K562 (cell line): ENCODE data around the gene TRIM47. TPM values are rescaled to one million over a fixed set of nuclear protein-coding genes. Genes with fewer than 3 reads are reported as not detected.

ENCODE experiments used
- ARNT ChIP-seq, 2 experiments: fragments of 450-650 bp; IDR thresholded peaks; 2 replicates each; pipeline ENCODE4 v1.6.1; 2016; ENCODE audit warnings: mild to moderate bottlenecking in 1 of 2
- ASH1L ChIP-seq: fragments of 450-650 bp; IDR thresholded peaks from 2 replicates; pipeline ENCODE4 v1.6.1; 2018; ENCODE audit warnings: borderline replicate concordance, mild to moderate bottlenecking, low read depth; ENCODE audit not compliant: partially characterized antibody
- ATF6 ChIP-seq: sonication (generic); formaldehyde crosslinking; IDR thresholded peaks from 2 replicates; pipeline ENCODE4 v1.4.0; 2020; ENCODE audit warnings: mild to moderate bottlenecking, missing genetic modification reagents
- ATF7 ChIP-seq: fragments of 450-650 bp; IDR thresholded peaks from 2 replicates; pipeline ENCODE4 v1.7.1; 2014; ENCODE audit warnings: mild to moderate bottlenecking, moderate library complexity
- CAMTA2 ChIP-seq: fragments of 250-450 bp; sonication (Bioruptor Pico); conservative IDR thresholded peaks from 2 replicates; pipeline ENCODE4 v1.5.1; 2022
- CBX3 ChIP-seq, 2 experiments: IDR thresholded peaks; 1 replicate in 1 of 2; 2 replicates in 1 of 2; pipeline ENCODE4 v1.6.1; 2012; ENCODE audit warnings: inconsistent platforms in 2 of 2, low read length in 2 of 2, borderline replicate concordance in 1 of 2, control low read depth in 1 of 2
- DEAF1 ChIP-seq: fragments of 450-650 bp; formaldehyde crosslinking; IDR thresholded peaks from 2 replicates; pipeline ENCODE4 v1.4.0; 2020; ENCODE audit warnings: mild to moderate bottlenecking, moderate library complexity
- ERF ChIP-seq: fragments of 450-650 bp; formaldehyde crosslinking; IDR thresholded peaks from 2 replicates; pipeline ENCODE4 v1.4.0; 2020; ENCODE audit warnings: mild to moderate bottlenecking, mixed read lengths
- FUS ChIP-seq: fragments of 200-400 bp; formaldehyde crosslinking; optimal IDR thresholded peaks from 2 replicates; pipeline ENCODE3; 2017; ENCODE audit warnings: low read depth, low read length
- GABPA ChIP-seq: fragments of 200-800 bp; sonication (Bioruptor generic); conservative IDR thresholded peaks from 2 replicates; pipeline ENCODE4 v1.6.1; 2016; ENCODE audit warnings: low read depth, missing genetic modification characterization, missing compliant biosample characterization
- GTF2F1 ChIP-seq: IDR thresholded peaks from 2 replicates; pipeline ENCODE4 v1.6.1; 2011; ENCODE audit warnings: low read depth, low read length, improper control_type of control experiment
- HNRNPL ChIP-seq: fragments of 200-400 bp; formaldehyde crosslinking; IDR thresholded peaks from 2 replicates; pipeline ENCODE4 v1.6.1; 2017; ENCODE audit warnings: low read depth, mild to moderate bottlenecking, low read length
- MBD2 ChIP-seq: sonication (generic); IDR thresholded peaks from 2 replicates; pipeline ENCODE4 v1.6.1; 2016; ENCODE audit warnings: low read depth, borderline replicate concordance
- NR2C1 ChIP-seq, 2 experiments: fragments of 450-650 bp; IDR thresholded peaks; 2 replicates each; pipeline ENCODE4 v1.6.1; 2017; ENCODE audit warnings: mild to moderate bottlenecking in 2 of 2, antibody characterized with exemption in 1 of 2, inconsistent platforms in 1 of 2, missing compliant biosample characterization in 1 of 2, missing genetic modification characterization in 1 of 2
- RCOR1 ChIP-seq, 2 experiments: IDR thresholded peaks; 2 replicates each; pipeline ENCODE4 v1.6.1; 2012; ENCODE audit warnings: low read depth in 2 of 2, low read length in 2 of 2, borderline replicate concordance in 1 of 2, improper control_type of control experiment in 1 of 2
- TCFL5 ChIP-seq: fragments of 250-450 bp; sonication (Bioruptor Pico); conservative IDR thresholded peaks from 2 replicates; pipeline ENCODE4 v1.6.1; 2021; ENCODE audit warnings: mild to moderate bottlenecking, moderate library complexity, matching md5 sums
- TEAD4 ChIP-seq, 2 experiments: sonication (generic) in 1 of 2; formaldehyde crosslinking in 1 of 2; IDR thresholded peaks; 2 replicates each; pipeline versions ENCODE4 v1.6.1 to v1.8.0; 2012 to 2022; ENCODE audit warnings: borderline replicate concordance in 1 of 2, inconsistent platforms in 1 of 2, low read length in 1 of 2, mild to moderate bottlenecking in 1 of 2, missing genetic modification reagents in 1 of 2
- TFE3 ChIP-seq: fragments of 450-650 bp; formaldehyde crosslinking; IDR thresholded peaks from 2 replicates; pipeline ENCODE4 v1.4.0; 2020; ENCODE audit warnings: mild to moderate bottlenecking, mixed read lengths
- ZC3H8 ChIP-seq: fragments of 450-650 bp; IDR thresholded peaks from 2 replicates; pipeline ENCODE4 v1.6.1; 2017
- ZNF507 ChIP-seq: conservative IDR thresholded peaks from 2 replicates; pipeline ENCODE4 v1.6.1; 2017; ENCODE audit warnings: missing genetic modification characterization, missing compliant biosample characterization
- ZNF512 ChIP-seq: IDR thresholded peaks from 2 replicates; pipeline ENCODE4 v1.6.1; 2016; ENCODE audit warnings: missing genetic modification characterization, missing compliant biosample characterization
- ZNF76 ChIP-seq: fragments of 250-450 bp; sonication (Bioruptor Pico); IDR thresholded peaks from 2 replicates; pipeline ENCODE4 v1.4.0; 2020; ENCODE audit warnings: mild to moderate bottlenecking, moderate library complexity, borderline replicate concordance
- polyA plus RNA-seq, 8 experiments: library from polyadenylated mRNA; depleted of rRNA in 4 of 8; stranded (reverse) in 5 of 8; unstranded in 3 of 8; fragments of >200 nt; fragmentation: Nextera tagmentation in 2 of 8; fragmentation: Illumina TruSeq in 1 of 8; extraction: Ambion mirVana in 2 of 8; extraction: Trizol in 1 of 8; gene quantifications; 2 replicates each; pipeline versions ENCODE4 v1.2.1 to v1.2.3, GENCODE V29; 2011 to 2014; ENCODE audit warnings: inconsistent platforms in 1 of 8, missing spikeins in 1 of 8
- total RNA-seq, 7 experiments: library from RNA; depleted of rRNA in 6 of 7; stranded (reverse); fragments of >200 nt in 6 of 7; fragmentation: Illumina TruSeq in 2 of 7; extraction: Trizol in 2 of 7; gene quantifications; 2 replicates each; pipeline versions ENCODE4 v1.2.1 to v1.2.3, GENCODE V29; 2011 to 2021; ENCODE audit warnings: low replicate concordance in 1 of 7

The TRIM47 gene
- total and polyA plus RNA-seq, 9 of the 15 experiments (the other 6 are each of a cell fraction or from before 2014, with no cell fraction given) = 0.56 to 6.1 (median 3.2) TPM

DNA sequence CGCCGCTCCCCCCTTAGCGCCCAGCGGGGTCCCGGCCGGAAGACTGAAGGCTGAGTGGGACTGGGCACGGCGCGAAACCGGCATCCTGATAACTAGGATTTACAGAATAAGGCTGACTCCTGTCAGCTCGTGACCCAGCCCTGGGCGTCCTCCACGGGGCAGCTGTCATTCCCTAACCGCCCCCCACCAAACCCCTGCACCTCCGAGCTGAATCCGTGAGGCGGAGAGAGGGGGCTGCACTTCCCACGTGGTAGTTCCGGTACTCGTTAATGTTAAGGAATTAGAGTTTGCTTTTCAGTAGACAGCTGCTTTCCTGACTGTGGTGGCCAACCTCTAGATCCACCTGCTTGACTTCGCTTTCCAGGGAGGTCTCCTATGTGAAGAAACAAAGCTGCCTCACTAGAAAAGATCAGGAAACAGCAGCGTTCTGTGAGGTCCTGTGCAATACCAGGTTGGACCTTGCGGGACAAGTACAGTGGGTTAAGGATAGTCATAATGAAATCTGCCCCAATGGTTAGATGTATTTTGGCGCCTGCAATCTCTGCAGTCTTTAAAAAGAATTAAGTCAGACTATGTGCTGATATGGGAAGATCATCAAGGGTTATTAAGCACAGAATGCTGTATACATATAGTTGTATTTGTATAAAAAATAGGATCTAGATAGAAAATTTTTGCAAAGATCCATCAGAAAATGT is 22.2 kb downstream of the TRIM47 start (continued):
- 0 out of 2 replicates have a peak, but pooled peaks have one; percentile 5 for TF ChIP-seq ATF6 (CRISPR knock-in tag)
- no peak for TF ChIP-seq GABPA
- TF ChIP-seq ZNF512 = no peak
- no peak for TF ChIP-seq ZC3H8
- no peak for TF ChIP-seq ATF7
- TF ChIP-seq MBD2 = no peak
- no peak for TF ChIP-seq NR2C1 (IDR thresholded peaks at IDR 0.05)
- TF ChIP-seq NR2C1 (tag; IDR thresholded peaks at IDR 0.05) = no peak
- TF ChIP-seq DEAF1 (CRISPR knock-in tag) = no peak
- no peak; the same call in 1 of the 2 replicates for TF ChIP-seq TEAD4 (IDR thresholded peaks at IDR 0.05; ENCODE audit: low read length)
- no peak for TF ChIP-seq TEAD4 (CRISPR knock-in tag; IDR thresholded peaks at IDR 0.05; ENCODE audit: borderline replicate concordance)
- TF ChIP-seq TFE3 (CRISPR knock-in tag) = no peak
- no peak for TF ChIP-seq RCOR1 (IDR thresholded peaks at IDR 0.05; ENCODE audit: borderline replicate concordance in 1 of 2, low read depth in 2 of 2, low read length in 2 of 2)
- TF ChIP-seq ERF (CRISPR knock-in tag) = no peak
- TF ChIP-seq ZNF507 = no peak
- TF ChIP-seq CBX3 (IDR thresholded peaks at IDR 0.05; ENCODE audit: borderline replicate concordance in 1 of 2, low read length in 2 of 2) = no peak
- no peak for TF ChIP-seq ASH1L
- TF ChIP-seq HNRNPL = no peak
- TF ChIP-seq ARNT (IDR thresholded peaks at IDR 0.05) = no peak
- no peak for TF ChIP-seq CAMTA2 (CRISPR knock-in tag)
- TF ChIP-seq TCFL5 (CRISPR knock-in tag) = no peak
- TF ChIP-seq ZNF76 (CRISPR knock-in tag) = no peak
- TF ChIP-seq FUS = no peak
- no peak for TF ChIP-seq GTF2F1
